NOMO-1 treated with DMSO at 0.1 percent for 48 hours (cell line): ENCODE results near the gene HMBS.
A peak's percentile ranks its signal among the peaks of the same experiment; 100 is the strongest.

ENCODE experiments used
- DNase-seq: peaks from one replicate; lab custom pipeline; 2025; ENCODE audit not compliant: unreplicated experiment; lab: John Stamatoyannopoulos, UW

HMBS gene

GRCh38 chr11:119067371-119068222, 17.1 kb upstream of the HMBS start, which contains the start of gene VPS11:
TSS of gene VPS11 (plus strand) at chr11:119067818. CDS start at chr11:119067824, 6 bp downstream.
- DNase-seq, result peak; percentile 97

GRCh38 chr11:119077839-119078238, 6.8 kb upstream of the HMBS start:
- no peak for DNase-seq

GRCh38 chr11:119078675-119079420, 5.8 kb upstream of the HMBS start:
- no peak for DNase-seq

GRCh38 chr11:119081682-119082260, 2.9 kb upstream of the HMBS start:
- no peak for DNase-seq

- DNase-seq, result no peak
Observed at GRCh38 chr11:119085437-119085847, 761 bp downstream of the HMBS start.

- DNase-seq, result no peak
Observed at GRCh38 chr11:119087123-119087522, 2.4 kb downstream of the HMBS start.

GRCh38 chr11:119087747-119088241, 3.1 kb downstream of the HMBS start:
- DNase-seq, result peak; percentile 9

GRCh38 chr11:119088406-119088805, 3.7 kb downstream of the HMBS start:
- DNase-seq, result no peak

GRCh38 chr11:119089319-119089718, 4.6 kb downstream of the HMBS start:
- no peak for DNase-seq

GRCh38 chr11:119091178-119091577, 6.5 kb downstream of the HMBS start:
- DNase-seq, result no peak

- no peak for DNase-seq
Observed at GRCh38 chr11:119091966-119092879, 7.5 kb downstream of the HMBS start.

- DNase-seq, result no peak
Observed at GRCh38 chr11:119092880-119093842, 8.5 kb downstream of the HMBS start.

GRCh38 chr11:119093942-119094815, 9.5 kb downstream of the HMBS start:
- peak; percentile 17 for DNase-seq

- DNase-seq, result peak; percentile 65
Observed at GRCh38 chr11:119094816-119095065, 10.1 kb downstream of the HMBS start.

GRCh38 chr11:119095066-119095880, 10.6 kb downstream of the HMBS start:
- DNase-seq, result peak; percentile 100

GRCh38 chr11:119099711-119100110, 15.0 kb downstream of the HMBS start:
- no peak for DNase-seq

- DNase-seq, result peak; percentile 28
Observed at GRCh38 chr11:119100246-119100970, 15.7 kb downstream of the HMBS start.
